Activated CD8-positive, alpha-beta memory T cell treated with anti-CD3 and anti-CD28 coated beads for 36 hours (primary cell): Measurements from ENCODE around the gene PSTPIP1. TPM values are rescaled to one million over a fixed set of nuclear protein-coding genes. Genes with fewer than 3 reads are reported as not detected.

Source experiments
- CTCF ChIA-PET: fragments of 350-600 bp; sonication (Branson Sonifier 250); formaldehyde crosslinking; loops from one replicate; lab custom pipeline; 2021; ENCODE audit warnings: antibody characterized with exemption; lab: Charles Lee
- POLR2A ChIA-PET: fragments of 350-600 bp; sonication (Branson Sonifier 250); formaldehyde crosslinking; loops from one replicate; lab custom pipeline; 2021; ENCODE audit warnings: antibody characterized with exemption; lab: Charles Lee
- total RNA-seq, 2 experiments: library from RNA; stranded (reverse); gene quantifications; one replicate each; pipeline ENCODE4 v1.2.3, GENCODE V29; 2021

Gene PSTPIP1
- total RNA-seq, 2 experiments from 2014 or later: 137 TPM

DNA sequence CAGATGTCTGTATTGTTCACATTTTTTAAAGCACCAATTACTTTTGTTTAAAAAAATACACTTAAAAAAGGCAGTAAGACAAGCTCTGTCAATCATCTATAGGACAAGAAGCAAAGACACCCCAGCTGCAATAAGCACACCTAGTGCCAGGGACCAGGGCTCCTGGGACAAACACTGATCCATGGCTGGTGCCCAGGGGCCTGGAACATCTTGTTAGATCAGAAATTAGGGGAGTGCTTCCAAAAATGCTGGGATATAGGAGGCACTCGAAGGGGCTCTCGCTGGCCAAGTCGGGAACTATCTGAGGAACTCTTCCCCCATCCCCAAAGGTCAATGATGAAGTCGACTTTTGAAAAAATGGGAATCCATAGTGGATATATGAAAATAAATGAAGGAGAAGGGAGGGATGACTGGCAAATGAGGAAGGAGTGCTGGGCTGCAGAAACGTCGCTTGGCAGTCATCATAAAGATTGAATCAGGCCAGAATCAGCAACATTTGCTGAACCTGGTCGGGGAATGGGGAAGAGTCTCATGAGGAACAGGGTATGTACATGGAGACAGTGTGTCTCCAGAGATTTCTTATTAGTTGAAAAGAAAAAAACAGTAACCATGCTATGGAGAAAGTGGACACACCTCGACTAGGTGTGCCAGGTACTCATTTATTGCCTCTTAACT, 47.5 kb downstream of the PSTPIP1 start:
- ChIA-PET POLR2A (interaction anchor here (1.5 kb wide), 1 partner anchor 10 kb away, joined by 5 read pairs; no protein-coding TSS in a partner anchor), CTCF (no interaction called here)

DNA sequence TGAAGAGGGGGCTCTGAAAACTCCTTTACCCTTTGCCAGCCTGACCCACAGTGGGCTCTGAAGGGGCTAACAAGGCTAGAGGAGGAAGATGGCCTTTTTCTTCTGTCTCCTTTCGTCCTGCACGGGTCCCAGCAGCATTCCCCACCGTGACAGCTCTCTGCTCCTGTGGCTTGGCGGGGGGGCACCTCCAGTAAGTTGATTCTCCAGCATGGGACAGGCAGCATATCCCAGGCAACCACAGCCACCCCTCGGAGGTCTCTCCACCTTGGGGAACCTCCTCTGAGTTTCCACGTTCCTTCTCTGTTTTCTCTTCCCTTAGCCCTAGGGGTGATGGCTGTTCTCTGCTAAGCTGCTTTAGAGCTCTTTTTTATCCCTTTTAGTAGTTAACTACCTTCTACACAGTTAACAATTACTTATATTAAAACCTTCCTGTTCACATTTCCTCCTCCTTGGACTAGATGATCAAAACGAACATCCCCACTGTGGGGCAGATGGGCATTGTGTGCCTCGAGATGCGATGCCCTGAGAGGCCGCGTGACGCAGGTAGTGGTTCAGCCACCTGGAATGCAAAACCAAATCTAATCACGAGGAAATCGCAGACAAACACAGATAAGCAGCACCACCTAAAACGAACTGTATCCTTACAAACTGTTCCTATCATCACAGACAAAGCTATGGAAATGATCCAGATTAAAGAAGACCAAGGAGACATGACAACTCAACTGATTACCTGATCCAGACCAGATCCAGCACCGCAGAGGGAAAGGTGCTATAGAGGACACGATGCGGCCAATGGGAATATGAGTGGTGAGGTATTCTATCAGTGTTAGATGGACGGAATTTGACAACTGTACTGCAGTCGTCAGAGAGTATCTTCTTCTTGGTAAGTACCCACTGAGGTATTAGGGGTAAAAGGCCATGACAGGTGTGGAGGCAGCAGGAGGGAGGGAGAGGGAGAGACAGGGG, 48.3 kb downstream of the PSTPIP1 start:
- POLR2A ChIA-PET: interaction anchor here (1.5 kb wide), 1 partner anchor 9 kb away, joined by 5 read pairs; no protein-coding TSS in a partner anchor
- CTCF ChIA-PET: interaction anchor here (1.1 to 1.2 kb wide), 3 partner anchors 8 to 138 kb away, joined by 3 to 5 read pairs (median 3); no protein-coding TSS in a partner anchor

DNA sequence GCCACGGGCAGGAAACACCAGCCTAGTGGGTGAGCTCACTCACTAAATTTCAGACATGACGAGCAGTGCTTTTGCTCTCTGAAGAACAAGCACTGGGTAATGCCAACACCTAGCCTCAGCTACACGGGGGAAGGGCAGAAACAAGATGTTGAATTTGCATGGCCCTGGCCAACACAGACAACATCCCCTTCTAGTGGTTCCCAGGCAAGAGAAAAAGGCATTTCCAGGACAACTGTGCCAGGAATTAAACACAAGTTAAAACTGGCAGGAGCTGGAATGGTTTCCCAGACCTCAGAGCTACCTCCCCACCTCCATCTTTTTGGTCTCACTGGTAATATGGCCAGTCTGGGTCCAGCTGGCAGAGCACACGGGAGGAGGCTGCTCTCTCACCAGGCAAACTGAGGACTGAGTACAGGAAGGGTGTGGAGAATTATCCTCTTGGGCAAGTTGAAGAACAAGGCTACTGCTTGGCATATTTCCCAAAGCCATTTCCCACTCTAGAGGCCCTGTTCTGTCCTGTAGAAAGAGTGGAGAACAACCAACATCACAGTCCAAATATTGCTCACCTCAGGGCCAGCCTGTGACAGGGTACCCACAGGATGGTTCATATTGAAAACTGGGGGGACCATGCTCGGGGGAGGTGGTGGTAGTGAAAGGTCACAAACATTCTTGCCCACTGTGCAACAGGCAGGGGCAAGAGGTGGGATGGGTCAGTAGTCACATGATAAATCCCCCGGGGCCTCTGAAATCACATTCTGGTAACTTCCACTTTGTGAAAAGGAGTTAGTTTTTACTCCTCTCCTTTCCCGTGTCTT, 49.5 kb downstream of the PSTPIP1 start:
- ChIA-PET CTCF (interaction anchor here (0.7 to 2.5 kb wide), 6 partner anchors 9 to 253 kb away, joined by 3 to 10 read pairs (median 4); no protein-coding TSS in a partner anchor), POLR2A (interaction anchor here (1.1 kb wide), 1 partner anchor 9 kb away, joined by 5 read pairs; no protein-coding TSS in a partner anchor)

DNA sequence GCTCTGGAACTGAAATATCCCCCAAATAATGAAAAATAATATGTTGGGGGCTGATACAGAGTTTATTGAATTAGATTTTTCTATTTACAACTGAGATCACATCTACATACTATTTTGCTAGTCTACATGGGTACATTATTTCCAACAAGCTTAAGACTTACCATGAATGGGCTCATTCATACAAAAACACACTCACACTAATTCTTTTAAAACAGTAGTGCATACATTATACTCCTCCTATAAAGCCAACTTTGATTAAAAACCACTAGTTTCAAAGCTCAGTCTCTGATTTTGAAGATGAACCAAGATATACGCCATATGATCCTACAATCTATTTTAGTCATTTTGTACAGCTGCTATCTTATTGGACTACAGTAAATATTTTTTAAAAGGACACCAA, 51.1 kb downstream of the PSTPIP1 start:
- ChIA-PET POLR2A (interaction anchor here (0.6 kb wide), 1 partner anchor 52 kb away, joined by 4 read pairs; no protein-coding TSS in a partner anchor), CTCF (interaction anchor here (1.0 to 2.7 kb wide), 4 partner anchors 11 to 22 kb away, joined by 4 to 10 read pairs (median 6); no protein-coding TSS in a partner anchor)

DNA sequence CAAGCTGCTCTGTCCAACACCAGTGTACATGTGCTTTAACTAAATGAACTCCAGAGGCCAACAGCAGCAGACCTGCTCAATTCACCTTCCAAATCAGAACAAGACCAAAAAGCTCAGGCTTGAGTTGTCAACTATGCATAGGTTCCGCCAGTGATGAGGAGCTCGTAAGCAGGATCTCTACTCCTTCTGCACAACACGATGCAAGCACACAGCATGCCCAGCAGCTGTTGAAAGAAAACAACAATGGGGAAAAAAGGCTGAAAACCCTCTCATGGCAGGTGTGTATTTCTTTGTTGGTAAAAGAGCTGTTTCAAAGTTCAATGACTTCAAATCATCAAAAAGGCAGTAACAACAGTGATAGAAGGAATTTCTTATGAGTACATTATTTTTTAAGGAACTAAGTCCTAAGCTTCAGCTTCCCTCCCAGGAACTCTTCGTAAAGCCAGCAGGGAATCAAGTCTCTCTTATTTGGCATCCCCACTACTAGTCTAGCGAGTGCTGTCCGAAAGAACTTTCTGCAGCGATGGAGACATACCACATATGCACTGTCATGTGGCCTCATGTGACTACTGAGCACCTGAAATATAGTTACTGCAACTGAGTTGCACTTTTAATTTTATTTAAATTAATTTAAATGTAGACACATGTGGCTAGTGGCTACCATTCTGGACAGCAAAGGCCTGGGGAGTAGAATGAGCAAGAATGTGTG, 51.9 kb downstream of the PSTPIP1 start:
- POLR2A ChIA-PET: no interaction called here
- CTCF ChIA-PET: interaction anchor here (1.0 to 2.7 kb wide), 4 partner anchors 12 to 23 kb away, joined by 4 to 10 read pairs (median 6); no protein-coding TSS in a partner anchor

DNA sequence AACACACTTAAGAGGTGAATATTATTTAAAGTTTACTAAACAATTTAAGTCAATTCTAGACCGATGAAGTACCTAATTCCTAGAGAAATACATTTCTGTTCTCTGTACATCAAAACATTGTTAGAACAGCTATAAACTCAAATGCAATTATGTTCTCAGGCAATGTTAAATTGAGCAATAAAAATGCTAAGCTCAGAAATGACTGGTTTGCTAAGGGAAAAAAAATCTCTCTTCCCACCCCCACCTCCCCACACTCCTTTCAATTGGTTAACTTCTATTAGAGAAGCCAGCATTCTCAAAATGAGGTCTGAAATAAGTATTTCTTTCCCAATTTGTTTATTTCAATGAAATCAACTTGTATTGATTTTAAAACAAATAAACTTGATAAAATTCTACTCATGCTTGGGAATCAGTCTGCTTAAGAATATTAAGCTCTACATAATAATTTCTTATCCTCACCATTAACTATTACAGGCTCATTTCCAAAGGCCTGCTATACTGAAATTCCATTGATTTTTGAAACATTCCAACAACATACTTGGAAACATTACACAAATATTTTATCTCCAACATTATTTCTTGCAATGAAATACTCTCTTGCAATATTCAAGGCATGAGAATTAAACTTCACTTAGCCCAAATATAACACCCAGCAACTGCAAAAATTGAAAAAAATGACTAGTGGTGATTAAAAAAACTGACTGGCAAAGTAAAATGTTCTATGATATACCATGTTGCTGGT, 53.4 kb downstream of the PSTPIP1 start:
- ChIA-PET POLR2A (no interaction called here), CTCF (interaction anchor here (0.7 to 2.7 kb wide), 2 partner anchors 13 to 24 kb away, joined by 4 to 8 read pairs; no protein-coding TSS in a partner anchor)

DNA sequence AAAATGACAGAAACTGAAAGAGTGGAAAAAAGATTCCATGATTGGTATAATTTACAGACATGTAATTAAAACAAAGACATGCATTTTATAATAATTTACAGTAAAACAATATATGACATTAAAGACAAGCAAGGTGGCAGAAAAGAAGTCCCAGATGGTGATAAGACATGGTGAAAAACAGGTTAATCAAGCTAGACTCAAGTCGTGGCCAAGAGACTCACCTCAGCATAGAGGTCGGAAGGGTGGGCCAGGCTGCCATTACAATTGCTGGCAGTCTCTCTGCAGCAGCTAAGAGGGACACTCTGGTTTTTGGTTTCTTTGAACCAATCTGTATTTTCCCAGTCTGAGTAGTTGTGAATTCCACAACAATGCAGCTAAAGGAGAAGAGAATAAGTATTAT, 57.6 kb downstream of the PSTPIP1 start:
- ChIA-PET CTCF (interaction anchor here (1.4 kb wide), 1 partner anchor 19 kb away, joined by 4 read pairs; no protein-coding TSS in a partner anchor), POLR2A (interaction anchor here (1.8 kb wide), 1 partner anchor 9 kb away, joined by 5 read pairs; no protein-coding TSS in a partner anchor)

DNA sequence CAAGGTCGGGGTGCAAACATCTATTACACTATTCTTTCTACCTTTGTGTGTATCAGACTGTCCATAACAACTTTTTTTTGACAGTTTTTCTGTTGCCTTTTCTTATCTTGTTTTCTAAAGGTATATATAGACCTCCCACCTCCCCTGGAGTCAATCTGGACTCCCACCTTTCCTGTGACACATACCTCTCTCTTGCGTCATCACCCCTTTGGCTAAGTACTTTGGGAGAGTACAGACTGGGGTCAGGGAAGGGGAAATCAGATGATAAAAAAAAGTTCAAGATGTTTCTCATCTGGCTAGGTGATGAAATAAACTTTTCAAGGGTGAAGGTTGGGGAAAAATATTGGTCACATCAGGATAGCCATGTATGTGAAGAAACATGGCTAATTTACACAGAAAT, 58.8 kb downstream of the PSTPIP1 start:
- CTCF ChIA-PET: no interaction called here
- POLR2A ChIA-PET: no interaction called here

DNA sequence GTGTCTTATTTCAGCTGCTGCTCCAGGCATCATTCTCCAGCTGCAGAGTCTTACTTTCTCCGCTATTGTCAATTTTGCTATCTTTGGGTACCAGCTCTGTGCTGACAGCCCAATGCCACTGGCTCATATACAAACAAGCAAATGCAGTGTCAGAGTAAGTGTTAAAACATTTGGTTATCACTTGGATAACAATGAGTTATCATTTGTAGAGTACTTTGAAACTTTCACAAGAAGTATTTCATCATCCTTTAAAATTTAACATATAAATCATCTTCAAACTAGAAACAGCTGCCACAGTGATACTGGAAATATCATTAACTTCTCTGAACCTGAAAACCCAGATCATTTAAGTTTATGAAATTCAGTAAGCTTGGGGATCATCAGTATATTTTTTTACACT, 62.1 kb downstream of the PSTPIP1 start:
- POLR2A ChIA-PET: no interaction called here
- CTCF ChIA-PET: interaction anchor here (1.0 to 1.7 kb wide), 2 partner anchors 9 to 11 kb away, joined by 3 to 4 read pairs; no protein-coding TSS in a partner anchor

DNA sequence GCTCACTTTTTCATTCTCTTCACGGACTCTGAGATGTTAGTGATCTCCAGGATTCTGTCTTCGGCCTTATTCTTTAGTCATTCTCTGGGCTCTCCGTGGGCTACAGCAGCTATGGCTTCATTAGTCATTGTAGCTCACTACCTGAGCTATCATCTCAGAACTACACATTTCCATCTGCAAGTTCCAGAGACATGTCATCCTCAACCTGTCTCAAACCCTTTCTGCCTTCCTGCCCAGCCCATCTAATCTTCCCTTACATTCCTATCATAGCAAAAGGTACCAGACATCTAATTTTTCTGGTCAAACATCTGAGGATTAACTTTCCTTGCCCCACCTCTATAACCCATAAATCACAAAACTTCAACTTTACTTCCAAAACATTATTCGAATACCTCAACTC, 62.8 kb downstream of the PSTPIP1 start:
- ChIA-PET CTCF (interaction anchor here (1.7 kb wide), 1 partner anchor 9 kb away, joined by 4 read pairs; no protein-coding TSS in a partner anchor), POLR2A (no interaction called here)

DNA sequence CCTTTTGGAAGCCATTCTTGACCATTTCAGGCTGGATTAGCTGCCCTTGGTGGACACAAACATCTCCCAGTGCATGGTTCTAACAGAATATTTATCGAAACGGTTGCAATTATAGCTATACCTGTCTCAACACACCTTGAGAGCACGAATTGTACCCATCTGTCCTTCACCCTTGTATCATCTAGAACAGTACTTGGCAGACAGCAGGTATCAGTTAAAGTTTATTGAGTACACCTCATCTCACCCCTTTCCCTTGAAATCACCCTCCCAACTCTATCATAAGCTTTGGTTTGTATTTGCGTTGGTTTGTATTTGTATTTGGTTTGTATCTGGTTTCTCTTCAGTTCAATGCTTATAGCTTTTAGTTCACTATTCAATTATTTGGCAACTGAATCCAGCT, 63.5 kb downstream of the PSTPIP1 start:
- CTCF ChIA-PET: interaction anchor here (0.9 to 1.7 kb wide), 2 partner anchors 8 to 85 kb away, joined by 3 to 4 read pairs; no protein-coding TSS in a partner anchor
- POLR2A ChIA-PET: interaction anchor here (0.6 kb wide), 1 partner anchor 756 kb away, joined by 3 read pairs; no protein-coding TSS in a partner anchor

DNA sequence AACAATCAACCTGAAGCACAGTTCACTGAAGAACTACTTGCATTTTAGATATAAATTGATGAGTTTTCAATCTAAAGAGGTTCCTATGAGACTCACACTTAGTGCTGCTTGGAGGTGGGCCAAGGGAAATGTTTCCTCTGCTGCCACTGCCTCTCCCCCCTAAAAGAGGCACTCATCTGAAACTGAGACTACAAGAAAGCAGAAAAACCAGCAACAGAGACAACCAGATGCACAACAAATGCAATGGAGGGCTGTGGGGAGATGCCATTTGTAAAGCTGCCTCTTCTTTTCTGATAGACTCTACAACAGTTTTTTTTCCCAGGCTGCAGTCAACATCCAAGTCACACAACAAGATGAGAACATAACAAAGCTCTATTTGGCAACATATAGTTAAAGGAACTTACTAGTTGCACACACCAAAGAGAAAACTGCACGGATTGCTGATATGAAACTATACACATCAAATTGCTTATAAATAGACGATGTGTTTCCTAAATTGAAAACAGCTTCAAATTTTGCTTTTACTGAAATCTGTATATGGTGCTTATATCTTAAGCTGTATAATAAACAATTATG, 64.9 kb downstream of the PSTPIP1 start:
- CTCF ChIA-PET: interaction anchor here (1.5 kb wide), 1 partner anchor 86 kb away, joined by 4 read pairs; no protein-coding TSS in a partner anchor
- POLR2A ChIA-PET: no interaction called here

DNA sequence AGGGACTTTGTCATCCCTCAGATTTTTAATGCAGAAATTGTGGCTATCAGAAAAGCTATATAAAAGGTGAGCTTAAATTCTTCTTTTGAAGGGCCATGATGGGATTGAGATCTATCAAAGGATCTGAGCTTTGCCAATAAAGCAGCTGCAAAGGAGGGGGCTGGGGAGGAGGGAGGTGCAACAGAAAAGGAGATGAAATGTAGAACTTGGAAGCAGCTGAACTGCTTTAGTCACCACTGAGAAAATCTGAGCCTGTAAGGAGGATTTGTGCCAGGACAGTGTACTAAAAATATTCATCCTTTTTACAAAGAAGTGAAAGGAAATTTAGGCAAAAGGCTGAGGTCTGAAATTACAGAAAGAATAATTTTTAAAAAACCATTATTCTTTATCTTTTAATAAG, 65.6 kb downstream of the PSTPIP1 start:
- POLR2A ChIA-PET: no interaction called here
- CTCF ChIA-PET: interaction anchor here (0.6 to 1.5 kb wide), 4 partner anchors 14 to 1068 kb away, joined by 3 to 4 read pairs (median 4); no protein-coding TSS in a partner anchor

DNA sequence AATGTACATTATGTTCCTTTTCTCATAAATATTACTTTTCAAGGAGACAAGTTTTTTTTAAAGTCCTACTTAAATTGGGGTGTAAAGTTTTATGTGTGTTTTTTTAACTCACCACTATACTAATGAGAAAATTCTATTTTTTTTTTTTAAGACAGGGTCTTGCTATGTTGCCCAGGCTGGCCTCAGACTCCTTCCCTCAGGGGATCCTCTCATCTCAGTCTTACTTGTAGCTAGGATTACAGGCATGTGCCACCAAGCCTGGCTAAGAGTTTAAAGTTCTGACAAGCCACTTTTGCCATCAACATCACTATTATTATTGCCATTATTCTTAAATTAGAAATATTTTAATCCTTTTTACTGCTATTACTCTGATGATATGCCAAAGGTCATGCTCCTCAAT, 68.3 kb downstream of the PSTPIP1 start:
- ChIA-PET POLR2A (no interaction called here), CTCF (no interaction called here)

DNA sequence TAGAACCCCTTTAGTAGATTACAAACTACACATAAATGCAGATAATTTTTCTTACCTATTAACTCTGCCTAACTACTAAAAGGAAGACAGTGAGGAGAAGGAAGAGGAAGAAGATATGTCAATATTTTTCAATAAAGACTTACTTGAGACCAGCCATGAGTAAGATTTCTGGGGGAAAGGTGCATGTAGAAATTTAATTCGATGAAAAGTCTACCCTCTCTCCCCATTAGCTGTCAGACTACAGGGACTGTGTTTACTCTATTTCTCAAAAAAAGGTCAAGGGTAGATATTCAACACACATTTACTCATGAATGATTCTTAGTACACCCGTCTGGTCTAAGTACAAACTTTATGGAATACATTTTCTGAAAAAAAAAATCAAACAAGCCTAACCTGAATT, 69.1 kb downstream of the PSTPIP1 start:
- CTCF ChIA-PET: no interaction called here
- POLR2A ChIA-PET: no interaction called here

DNA sequence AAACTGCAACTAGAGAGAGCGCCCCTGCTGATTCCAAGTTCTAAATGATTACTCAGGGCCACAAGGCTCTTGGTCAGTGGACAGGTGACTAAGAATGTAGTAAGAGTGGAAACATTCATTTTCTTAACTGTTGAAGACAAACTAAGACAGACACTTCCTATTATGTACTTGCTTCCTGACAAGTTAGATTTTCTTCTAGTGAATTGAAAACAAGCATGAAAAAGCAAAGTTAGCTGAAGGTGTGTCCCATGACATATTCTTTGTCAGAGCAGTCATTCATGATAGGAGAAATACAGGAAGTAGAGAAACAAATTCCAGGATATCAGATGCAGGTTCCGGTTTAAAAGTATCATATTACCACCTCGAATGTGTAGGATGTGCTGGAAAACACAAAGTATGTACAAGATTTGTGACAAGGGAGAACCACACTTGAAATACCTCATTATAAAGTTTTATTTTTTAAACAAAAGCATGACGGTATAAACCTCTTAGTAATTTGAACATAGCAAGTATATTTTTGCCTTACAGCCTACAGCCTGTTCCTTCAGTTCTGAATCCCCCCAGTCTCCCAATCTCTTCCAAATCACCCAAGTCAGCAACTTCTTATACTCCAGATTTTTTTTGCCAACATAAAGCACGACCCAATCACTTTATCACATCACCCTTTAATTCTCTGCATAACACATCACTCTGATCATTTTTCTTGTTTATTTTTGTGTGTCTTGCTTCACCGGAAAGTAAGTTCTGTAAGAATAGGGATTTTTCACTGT, 69.8 kb downstream of the PSTPIP1 start:
- POLR2A ChIA-PET: no interaction called here
- CTCF ChIA-PET: no interaction called here
